ENCODE measurements around the gene CDH23. TPM values are rescaled to one million over a fixed set of nuclear protein-coding genes. Genes with fewer than 3 reads are reported as not detected.
A peak's percentile ranks its signal among the peaks of the same experiment; 100 is the strongest.

CDH23 gene
- total RNA-seq, 1 experiment from 2014 or later: 2.9 TPM

DNA sequence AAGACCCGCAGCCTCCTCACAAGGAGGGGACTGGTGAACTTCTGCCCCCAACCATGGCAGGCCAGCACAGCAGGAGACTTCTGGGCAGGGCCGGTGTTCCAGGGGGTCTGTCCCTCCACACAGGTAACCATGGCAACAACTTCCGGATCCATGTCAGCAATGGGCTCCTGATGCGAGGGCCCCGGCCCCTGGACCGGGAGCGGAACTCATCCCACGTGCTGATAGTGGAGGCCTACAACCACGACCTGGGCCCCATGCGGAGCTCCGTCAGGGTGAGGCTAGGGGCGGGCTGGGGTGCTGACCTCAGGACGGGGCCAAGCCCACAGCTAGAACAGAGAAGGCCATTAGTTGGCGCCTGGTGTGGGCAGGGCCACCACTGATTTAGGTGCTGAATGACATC lies 328.5 kb downstream of the CDH23 start:
- TF ChIP-seq KAT7 (CRISPR knock-in tag; IDR thresholded peaks at IDR 0.05; ENCODE audit: borderline replicate concordance) (no peak), ATF1 (CRISPR knock-in tag; IDR thresholded peaks at IDR 0.05) (no peak), RORB (CRISPR knock-in tag; IDR thresholded peaks at IDR 0.05) (no peak), ETV6 (CRISPR knock-in tag; IDR thresholded peaks at IDR 0.05) (no peak), MXD4 (CRISPR knock-in tag; IDR thresholded peaks at IDR 0.05; ENCODE audit: borderline replicate concordance) (no peak), ZNF232 (CRISPR knock-in tag; IDR thresholded peaks at IDR 0.05) (no peak), ZBTB21 (CRISPR knock-in tag; IDR thresholded peaks at IDR 0.05; ENCODE audit: borderline replicate concordance) (no peak), ZNF317 (CRISPR knock-in tag; IDR thresholded peaks at IDR 0.05; ENCODE audit: borderline replicate concordance, low read depth) (no peak)
- TF ChIP-seq, protein P1, sequence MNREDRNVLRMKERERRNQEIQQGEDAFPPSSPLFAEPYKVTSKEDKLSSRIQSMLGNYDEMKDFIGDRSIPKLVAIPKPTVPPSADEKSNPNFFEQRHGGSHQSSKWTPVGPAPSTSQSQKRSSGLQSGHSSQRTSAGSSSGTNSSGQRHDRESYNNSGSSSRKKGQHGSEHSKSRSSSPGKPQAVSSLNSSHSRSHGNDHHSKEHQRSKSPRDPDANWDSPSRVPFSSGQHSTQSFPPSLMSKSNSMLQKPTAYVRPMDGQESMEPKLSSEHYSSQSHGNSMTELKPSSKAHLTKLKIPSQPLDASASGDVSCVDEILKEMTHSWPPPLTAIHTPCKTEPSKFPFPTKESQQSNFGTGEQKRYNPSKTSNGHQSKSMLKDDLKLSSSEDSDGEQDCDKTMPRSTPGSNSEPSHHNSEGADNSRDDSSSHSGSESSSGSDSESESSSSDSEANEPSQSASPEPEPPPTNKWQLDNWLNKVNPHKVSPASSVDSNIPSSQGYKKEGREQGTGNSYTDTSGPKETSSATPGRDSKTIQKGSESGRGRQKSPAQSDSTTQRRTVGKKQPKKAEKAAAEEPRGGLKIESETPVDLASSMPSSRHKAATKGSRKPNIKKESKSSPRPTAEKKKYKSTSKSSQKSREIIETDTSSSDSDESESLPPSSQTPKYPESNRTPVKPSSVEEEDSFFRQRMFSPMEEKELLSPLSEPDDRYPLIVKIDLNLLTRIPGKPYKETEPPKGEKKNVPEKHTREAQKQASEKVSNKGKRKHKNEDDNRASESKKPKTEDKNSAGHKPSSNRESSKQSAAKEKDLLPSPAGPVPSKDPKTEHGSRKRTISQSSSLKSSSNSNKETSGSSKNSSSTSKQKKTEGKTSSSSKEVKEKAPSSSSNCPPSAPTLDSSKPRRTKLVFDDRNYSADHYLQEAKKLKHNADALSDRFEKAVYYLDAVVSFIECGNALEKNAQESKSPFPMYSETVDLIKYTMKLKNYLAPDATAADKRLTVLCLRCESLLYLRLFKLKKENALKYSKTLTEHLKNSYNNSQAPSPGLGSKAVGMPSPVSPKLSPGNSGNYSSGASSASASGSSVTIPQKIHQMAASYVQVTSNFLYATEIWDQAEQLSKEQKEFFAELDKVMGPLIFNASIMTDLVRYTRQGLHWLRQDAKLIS (CRISPR knock-in tag; IDR thresholded peaks at IDR 0.05; ENCODE audit: borderline replicate concordance): no peak
- TF ChIP-seq, protein P2, sequence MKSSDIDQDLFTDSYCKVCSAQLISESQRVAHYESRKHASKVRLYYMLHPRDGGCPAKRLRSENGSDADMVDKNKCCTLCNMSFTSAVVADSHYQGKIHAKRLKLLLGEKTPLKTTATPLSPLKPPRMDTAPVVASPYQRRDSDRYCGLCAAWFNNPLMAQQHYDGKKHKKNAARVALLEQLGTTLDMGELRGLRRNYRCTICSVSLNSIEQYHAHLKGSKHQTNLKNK (CRISPR knock-in tag; IDR thresholded peaks at IDR 0.05): no peak
- TF ChIP-seq, protein P3, sequence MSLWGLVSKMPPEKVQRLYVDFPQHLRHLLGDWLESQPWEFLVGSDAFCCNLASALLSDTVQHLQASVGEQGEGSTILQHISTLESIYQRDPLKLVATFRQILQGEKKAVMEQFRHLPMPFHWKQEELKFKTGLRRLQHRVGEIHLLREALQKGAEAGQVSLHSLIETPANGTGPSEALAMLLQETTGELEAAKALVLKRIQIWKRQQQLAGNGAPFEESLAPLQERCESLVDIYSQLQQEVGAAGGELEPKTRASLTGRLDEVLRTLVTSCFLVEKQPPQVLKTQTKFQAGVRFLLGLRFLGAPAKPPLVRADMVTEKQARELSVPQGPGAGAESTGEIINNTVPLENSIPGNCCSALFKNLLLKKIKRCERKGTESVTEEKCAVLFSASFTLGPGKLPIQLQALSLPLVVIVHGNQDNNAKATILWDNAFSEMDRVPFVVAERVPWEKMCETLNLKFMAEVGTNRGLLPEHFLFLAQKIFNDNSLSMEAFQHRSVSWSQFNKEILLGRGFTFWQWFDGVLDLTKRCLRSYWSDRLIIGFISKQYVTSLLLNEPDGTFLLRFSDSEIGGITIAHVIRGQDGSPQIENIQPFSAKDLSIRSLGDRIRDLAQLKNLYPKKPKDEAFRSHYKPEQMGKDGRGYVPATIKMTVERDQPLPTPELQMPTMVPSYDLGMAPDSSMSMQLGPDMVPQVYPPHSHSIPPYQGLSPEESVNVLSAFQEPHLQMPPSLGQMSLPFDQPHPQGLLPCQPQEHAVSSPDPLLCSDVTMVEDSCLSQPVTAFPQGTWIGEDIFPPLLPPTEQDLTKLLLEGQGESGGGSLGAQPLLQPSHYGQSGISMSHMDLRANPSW (CRISPR knock-in tag; conservative IDR thresholded peaks at IDR 0.05; ENCODE audit: low read depth): no peak
- H3K9me3 Mint-ChIP-seq: no peaks in the 10 kb centered on the region
- no peaks in the 10 kb centered on the region for H3K36me3 Mint-ChIP-seq
- ChIA-PET POLR2A (no interaction called here), CTCF (interaction anchor here (0.6 to 1.5 kb wide), 6 partner anchors 20 to 86 kb away, joined by 3 to 5 read pairs (median 3); no protein-coding TSS in a partner anchor)
- peaks cover 3% of the 10 kb centered on the region; the same call in 1 of the 2 replicates for H3K27me3 Mint-ChIP-seq (ENCODE audit: low read depth)
- no peak overlapping the region for H3K27ac Mint-ChIP-seq
- ATAC-seq: no peak
- H3K4me1 Mint-ChIP-seq: peaks cover 2% of the 10 kb centered on the region; the same call in 1 of the 2 replicates
- DNase-seq (ENCODE audit: low spot score): no peak
- no peak overlapping the region for H3K4me3 Mint-ChIP-seq

DNA sequence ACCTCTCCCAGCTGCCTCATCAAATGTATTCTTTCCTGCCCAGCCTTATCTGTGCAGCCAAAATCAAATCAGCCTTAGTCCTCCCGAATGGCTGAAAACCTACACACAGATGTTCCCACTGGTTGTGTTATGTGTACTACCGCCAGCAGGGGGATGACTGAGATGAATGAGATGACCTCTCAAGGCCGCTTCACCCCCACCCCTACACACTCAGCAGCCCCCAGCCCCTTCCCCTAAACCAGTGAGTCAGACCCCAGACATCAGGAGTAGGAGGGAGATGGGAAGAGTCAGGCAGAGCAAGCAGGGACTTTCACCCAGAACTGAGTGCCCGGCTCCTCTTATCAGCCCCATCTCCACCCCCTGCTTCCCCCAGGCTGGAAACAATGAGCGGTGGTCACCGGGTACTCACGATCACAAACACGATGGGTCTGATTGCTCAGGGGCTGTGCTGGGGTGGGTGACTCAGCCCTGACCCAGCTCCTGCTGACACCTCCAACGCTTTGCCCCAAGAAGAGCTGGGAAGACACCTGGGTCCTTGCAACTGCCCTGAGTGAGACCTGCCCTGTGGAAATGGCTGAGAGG lies 329.4 kb downstream of the CDH23 start:
- ChIA-PET POLR2A (no interaction called here), CTCF (interaction anchor here (0.6 to 1.5 kb wide), 6 partner anchors 20 to 407 kb away, joined by 3 to 5 read pairs (median 4); no protein-coding TSS in a partner anchor)
- Mint-ChIP-seq H3K27me3 (ENCODE audit: low read depth) (no peaks in the 10 kb centered on the region; the same call in 1 of the 2 replicates), H3K4me3 (no peak overlapping the region), H3K36me3 (no peaks in the 10 kb centered on the region), H3K4me1 (no peaks in the 10 kb centered on the region), H3K9me3 (no peaks in the 10 kb centered on the region), H3K27ac (no peak overlapping the region)
- peak; percentile 80 for ATAC-seq
- no peak for TF ChIP-seq ZNF396 (CRISPR knock-in tag; IDR thresholded peaks at IDR 0.05; ENCODE audit: borderline replicate concordance)
- TF ChIP-seq, protein P4, sequence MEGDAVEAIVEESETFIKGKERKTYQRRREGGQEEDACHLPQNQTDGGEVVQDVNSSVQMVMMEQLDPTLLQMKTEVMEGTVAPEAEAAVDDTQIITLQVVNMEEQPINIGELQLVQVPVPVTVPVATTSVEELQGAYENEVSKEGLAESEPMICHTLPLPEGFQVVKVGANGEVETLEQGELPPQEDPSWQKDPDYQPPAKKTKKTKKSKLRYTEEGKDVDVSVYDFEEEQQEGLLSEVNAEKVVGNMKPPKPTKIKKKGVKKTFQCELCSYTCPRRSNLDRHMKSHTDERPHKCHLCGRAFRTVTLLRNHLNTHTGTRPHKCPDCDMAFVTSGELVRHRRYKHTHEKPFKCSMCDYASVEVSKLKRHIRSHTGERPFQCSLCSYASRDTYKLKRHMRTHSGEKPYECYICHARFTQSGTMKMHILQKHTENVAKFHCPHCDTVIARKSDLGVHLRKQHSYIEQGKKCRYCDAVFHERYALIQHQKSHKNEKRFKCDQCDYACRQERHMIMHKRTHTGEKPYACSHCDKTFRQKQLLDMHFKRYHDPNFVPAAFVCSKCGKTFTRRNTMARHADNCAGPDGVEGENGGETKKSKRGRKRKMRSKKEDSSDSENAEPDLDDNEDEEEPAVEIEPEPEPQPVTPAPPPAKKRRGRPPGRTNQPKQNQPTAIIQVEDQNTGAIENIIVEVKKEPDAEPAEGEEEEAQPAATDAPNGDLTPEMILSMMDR (IDR thresholded peaks at IDR 0.05): peak; percentile 45
- DNase-seq (ENCODE audit: low spot score): peak; percentile 60

All from WTC11 (cell line).